NCI-H2196 treated with DMSO at 0.1 percent for 48 hours (cell line): ENCODE measurements around the gene SH3TC1.

ENCODE experiments used
- DNase-seq: peaks from one replicate; lab custom pipeline; 2025; ENCODE audit not compliant: unreplicated experiment; lab: John Stamatoyannopoulos, UW

The SH3TC1 gene

DNA sequence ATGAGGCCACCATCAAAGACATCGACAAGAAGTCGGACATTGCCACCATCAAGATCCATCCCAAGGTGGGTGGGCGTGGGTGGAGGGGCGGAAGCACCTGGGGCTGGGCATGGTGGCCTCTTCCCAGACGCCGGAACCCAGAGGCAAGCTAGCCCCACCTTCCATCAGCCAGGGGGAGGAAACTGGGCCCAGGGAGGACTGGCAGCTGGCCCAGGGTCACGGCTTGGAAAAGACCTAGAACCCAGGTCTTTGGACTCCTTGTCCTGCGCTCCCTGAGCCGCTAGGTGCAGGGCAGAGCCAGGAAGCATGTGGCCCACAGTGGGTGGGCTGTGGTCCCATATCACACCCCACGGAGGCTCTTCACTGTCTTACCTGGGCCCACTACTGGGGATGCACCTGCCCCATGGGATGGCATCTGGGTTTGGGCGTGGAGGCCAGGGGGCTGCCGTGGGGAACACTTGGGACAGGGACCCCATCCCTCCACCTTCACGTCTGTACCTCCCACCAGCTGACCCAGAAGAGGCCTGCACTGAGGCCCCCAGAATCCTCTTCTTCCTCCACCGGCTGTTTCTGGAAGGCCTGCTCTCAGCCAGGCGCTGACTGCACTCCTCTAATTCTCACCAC is 87.7 kb downstream of the SH3TC1 start:
- no peak for DNase-seq

DNA sequence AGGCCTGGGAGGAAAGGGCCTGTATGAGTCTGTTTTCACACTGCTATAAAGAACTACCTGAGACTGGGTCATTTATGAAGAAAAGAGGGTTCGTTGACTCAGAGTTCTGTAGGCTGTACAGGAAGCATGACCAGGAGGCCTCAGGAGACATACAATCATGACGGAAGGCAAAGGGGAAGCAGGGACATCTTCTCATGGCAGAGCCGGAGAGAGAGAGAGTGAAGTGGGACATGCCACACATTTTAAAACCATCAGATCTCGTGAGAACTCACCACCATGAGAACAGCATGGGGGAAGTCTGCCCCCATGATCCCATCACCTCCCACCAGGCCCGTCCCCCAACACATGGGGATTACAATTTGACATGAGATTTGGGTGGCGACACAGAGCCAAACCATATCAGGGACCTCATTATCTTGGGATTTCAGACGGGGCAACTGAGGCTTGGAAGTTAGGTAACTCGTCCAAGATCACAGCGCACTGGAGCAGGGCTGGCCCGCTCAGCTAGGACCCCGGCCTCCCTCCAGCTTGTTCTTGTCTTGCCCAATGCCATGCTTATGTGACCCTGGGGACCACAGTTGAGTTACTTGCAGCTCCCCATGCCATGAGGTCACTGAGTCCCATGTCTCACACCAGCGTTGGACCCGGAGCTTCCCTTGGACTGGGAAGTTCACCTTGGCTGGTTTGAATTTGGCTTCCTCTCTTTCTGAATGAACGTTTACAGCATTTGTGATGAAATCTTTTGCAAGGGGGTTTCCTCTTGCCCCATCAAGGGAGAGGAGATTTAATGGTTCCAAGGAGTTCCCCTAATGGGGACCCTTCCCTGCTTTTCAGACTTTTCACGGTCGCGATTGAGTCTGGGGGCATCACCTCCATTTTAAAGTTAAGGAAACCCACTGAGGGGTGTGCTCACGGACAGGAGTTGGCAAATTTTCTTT is 88.5 kb downstream of the SH3TC1 start:
- DNase-seq: no peak

DNA sequence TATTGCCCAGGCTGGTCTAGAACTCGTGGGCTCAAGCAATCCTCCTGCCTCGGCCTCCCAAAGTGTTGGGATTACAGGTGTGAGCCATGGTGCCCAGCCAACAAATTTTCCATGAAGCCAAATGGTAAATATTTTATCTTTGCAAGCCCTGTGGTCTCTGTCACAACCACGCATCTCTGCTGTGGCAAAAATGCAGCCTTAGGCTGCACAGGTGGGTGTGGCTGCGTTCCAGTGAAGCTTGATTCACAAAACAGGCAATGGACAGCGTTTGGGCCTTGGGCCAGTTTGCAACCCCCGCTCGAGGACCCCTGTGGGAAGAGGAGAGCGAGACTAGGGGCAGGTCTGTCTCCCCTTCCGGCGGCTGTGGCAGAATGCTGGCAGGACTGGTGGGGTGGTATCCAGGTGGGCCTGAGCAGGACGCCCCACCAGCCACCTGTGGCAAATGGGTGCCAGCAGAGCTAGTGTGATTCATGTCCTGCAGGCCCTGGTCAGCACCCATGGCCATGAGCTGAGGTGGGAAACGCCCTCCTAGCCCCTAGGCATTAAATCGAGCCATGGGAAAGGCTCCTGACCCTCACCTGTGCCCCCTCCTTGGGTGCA is 90.2 kb downstream of the SH3TC1 start:
- DNase-seq: no peak

DNA sequence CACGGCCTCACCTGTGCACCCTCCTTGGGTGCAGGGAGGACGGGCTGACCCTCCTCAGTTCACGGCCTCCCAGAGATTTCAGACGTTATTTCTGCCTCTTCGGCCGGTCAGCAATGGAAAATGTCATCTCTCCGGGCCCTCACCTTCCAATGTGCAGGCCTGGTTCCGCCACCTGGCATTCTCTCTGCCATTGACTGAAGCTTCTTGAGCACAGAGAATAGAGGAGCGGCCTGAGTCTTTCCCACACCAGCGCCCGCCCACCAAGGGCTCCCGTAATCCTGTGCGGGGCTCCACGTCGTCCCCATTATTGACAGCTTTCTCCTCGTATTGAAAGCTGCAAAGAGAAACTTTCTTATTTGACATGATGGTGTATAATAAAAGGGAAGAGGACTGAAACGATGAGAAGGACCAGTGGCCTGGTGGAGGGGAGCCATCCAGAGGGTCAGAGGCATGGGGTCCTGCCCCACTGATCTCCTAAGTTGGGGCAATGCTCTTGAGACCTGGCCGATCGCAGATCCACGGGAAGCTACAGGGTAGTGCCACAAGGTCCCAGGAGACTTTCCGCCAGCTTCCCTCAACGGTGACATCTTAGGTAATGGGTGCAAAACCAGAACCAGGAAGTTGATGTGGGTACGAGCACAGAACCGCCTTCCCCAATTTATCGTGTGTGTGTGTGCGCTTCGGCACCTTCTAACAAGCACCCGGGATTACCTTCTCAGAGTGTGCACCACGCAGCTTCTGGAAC is 91.0 kb downstream of the SH3TC1 start:
- DNase-seq: no peak

DNA sequence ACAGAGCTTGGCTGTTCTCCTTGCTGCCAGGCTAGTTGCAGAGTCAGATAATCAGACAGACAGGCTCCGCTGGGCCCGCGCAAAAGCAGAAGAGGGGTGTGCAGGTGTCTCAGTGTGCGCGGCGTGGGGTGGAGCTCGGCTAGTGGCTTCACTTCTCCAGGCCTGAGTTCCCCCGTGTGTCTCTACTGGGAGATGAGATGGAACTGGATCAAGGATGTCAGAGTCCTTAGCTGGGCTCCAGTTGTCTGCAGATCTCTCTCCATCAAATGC is 91.5 kb downstream of the SH3TC1 start:
- no peak for DNase-seq
